SU-DHL-6 (cell line): ENCODE results near the gene TRPM1.

ENCODE experiments used
- CTCF ChIP-seq: fragments of 200-600 bp; sonication (generic); IDR thresholded peaks from one replicate; pipeline ENCODE4 v1.5.1; 2017; ENCODE audit warnings: antibody characterized with exemption, mild to moderate bottlenecking, low read length, moderate library complexity; ENCODE audit not compliant: insufficient read depth, poor library complexity, severe bottlenecking
- EZH2phosphoT487 ChIP-seq: fragments of 200-600 bp; sonication (generic), shearing (Covaris generic); conservative IDR thresholded peaks from 2 replicates; pipeline ENCODE4 v1.6.1; 2018; ENCODE audit warnings: mild to moderate bottlenecking, antibody characterized with exemption, low read length, moderate library complexity, mixed read lengths

GRCh38 chr15:30992249-30992864, 109.2 kb downstream of the TRPM1 start:
- no peak for TF ChIP-seq CTCF
- TF ChIP-seq EZH2phosphoT487 = no peak
